MM.1S (cell line): ENCODE results near the gene CSF2RB.

Experiments
- EZH2 ChIP-seq: fragments of 300-600 bp; sonication (generic); optimal IDR thresholded peaks from 2 replicates; pipeline ENCODE3; 2017; ENCODE audit warnings: low read depth, mild to moderate bottlenecking, antibody characterized with exemption, low read length, mixed read lengths
- EZH2phosphoT487 ChIP-seq: fragments of 300-600 bp; sonication (generic); IDR thresholded peaks from 2 replicates; pipeline ENCODE4 v1.6.1; 2018; ENCODE audit warnings: antibody characterized with exemption, low read length
- TF ChIP-seq, protein P1 (sequence below): fragments of 300-600 bp; sonication (generic); IDR thresholded peaks from 2 replicates; pipeline ENCODE4 v1.5.1; 2016; ENCODE audit warnings: antibody characterized with exemption, low read length, mixed read lengths

DNA sequence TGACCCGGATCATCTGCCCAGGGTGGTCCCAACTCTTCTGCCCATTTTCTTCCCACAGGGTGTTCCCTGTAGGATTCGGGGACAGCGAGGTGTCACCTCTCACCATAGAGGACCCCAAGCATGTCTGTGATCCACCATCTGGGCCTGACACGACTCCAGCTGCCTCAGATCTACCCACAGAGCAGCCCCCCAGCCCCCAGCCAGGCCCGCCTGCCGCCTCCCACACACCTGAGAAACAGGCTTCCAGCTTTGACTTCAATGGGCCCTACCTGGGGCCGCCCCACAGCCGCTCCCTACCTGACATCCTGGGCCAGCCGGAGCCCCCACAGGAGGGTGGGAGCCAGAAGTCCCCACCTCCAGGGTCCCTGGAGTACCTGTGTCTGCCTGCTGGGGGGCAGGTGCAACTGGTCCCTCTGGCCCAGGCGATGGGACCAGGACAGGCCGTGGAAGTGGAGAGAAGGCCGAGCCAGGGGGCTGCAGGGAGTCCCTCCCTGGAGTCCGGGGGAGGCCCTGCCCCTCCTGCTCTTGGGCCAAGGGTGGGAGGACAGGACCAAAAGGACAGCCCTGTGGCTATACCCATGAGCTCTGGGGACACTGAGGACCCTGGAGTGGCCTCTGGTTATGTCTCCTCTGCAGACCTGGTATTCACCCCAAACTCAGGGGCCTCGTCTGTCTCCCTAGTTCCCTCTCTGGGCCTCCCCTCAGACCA lies 24.0 kb downstream of the CSF2RB start:
- TF ChIP-seq, protein P1, sequence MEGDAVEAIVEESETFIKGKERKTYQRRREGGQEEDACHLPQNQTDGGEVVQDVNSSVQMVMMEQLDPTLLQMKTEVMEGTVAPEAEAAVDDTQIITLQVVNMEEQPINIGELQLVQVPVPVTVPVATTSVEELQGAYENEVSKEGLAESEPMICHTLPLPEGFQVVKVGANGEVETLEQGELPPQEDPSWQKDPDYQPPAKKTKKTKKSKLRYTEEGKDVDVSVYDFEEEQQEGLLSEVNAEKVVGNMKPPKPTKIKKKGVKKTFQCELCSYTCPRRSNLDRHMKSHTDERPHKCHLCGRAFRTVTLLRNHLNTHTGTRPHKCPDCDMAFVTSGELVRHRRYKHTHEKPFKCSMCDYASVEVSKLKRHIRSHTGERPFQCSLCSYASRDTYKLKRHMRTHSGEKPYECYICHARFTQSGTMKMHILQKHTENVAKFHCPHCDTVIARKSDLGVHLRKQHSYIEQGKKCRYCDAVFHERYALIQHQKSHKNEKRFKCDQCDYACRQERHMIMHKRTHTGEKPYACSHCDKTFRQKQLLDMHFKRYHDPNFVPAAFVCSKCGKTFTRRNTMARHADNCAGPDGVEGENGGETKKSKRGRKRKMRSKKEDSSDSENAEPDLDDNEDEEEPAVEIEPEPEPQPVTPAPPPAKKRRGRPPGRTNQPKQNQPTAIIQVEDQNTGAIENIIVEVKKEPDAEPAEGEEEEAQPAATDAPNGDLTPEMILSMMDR, result no peak
- TF ChIP-seq EZH2 (no peak), EZH2phosphoT487 (no peak)
